T-cell (primary cell): ENCODE data around the gene SHISA6. TPM values are rescaled to one million over a fixed set of nuclear protein-coding genes. Genes with fewer than 3 reads are reported as not detected.

Source experiments
- ATAC-seq, 4 experiments: fragments of 200-7000 bp in 3 of 4; fragments of 150-1000 bp in 1 of 4; cut with Tn5 transposase; replicated peaks in 1 of 4; 1 replicate in 3 of 4; 2 replicates in 1 of 4; pipeline ENCODE4 v1.10.0; 2021; ENCODE audit warnings: moderate library complexity in 3 of 4, mild to moderate bottlenecking in 2 of 4, moderate number of reproducible peaks in 1 of 4
- CTCF ChIA-PET, 2 donors: fragments of 300-600 bp; sonication (Branson Sonifier 250); formaldehyde crosslinking; loops; one replicate each; lab custom pipeline; 2022; ENCODE audit warnings: antibody characterized with exemption in 2 of 2; lab: Charles Lee
- POLR2A ChIA-PET, 2 donors: fragments of 300-600 bp; sonication (Branson Sonifier 250); formaldehyde crosslinking; loops; one replicate each; lab custom pipeline; 2022; ENCODE audit warnings: antibody characterized with exemption in 2 of 2; lab: Charles Lee
- DNase-seq, 35 experiments: peaks; one replicate each; pipeline versions ENCODE4 v3.0.0 to v3.0.0-alpha.2; 2013 to 2023
- H3K27ac ChIP-seq: one replicate; pipeline ENCODE4 v1.5.1; 2013; ENCODE audit warnings: low read length
- H3K27me3 ChIP-seq, 2 experiments: replicated peaks in 1 of 2; 1 replicate in 1 of 2; 2 replicates in 1 of 2; pipeline versions ENCODE4 v1.6.1 to v1.7.0; 2013; ENCODE audit warnings: low read length in 1 of 2, mixed read lengths in 1 of 2; ENCODE audit not compliant: control insufficient read depth in 2 of 2, insufficient read depth in 2 of 2; ENCODE audit errors: extremely low read depth in 1 of 2
- H3K36me3 ChIP-seq, 2 donors: 1 replicate in 1 of 2; 2 replicates in 1 of 2; pipeline versions ENCODE4 v1.6.1 to v1.7.0; 2013; ENCODE audit warnings: low read length in 1 of 2; ENCODE audit not compliant: control insufficient read depth in 2 of 2, insufficient read depth in 1 of 2; ENCODE audit errors: extremely low read depth in 1 of 2
- H3K4me1 ChIP-seq, 2 experiments: 1 replicate in 1 of 2; 2 replicates in 1 of 2; pipeline versions ENCODE4 v1.6.1 to v1.7.0; 2013; ENCODE audit warnings: low read length in 2 of 2, mixed read lengths in 1 of 2; ENCODE audit not compliant: insufficient read depth in 2 of 2, control insufficient read depth in 1 of 2; ENCODE audit errors: extremely low read depth in 1 of 2
- H3K4me3 ChIP-seq, 2 donors: 1 replicate in 1 of 2; 2 replicates in 1 of 2; pipeline versions ENCODE4 v1.5.1 to v1.7.0; 2013; ENCODE audit warnings: mild to moderate bottlenecking in 2 of 2, low read length in 1 of 2, moderate library complexity in 1 of 2; ENCODE audit not compliant: control insufficient read depth in 1 of 2; ENCODE audit errors: extremely low read depth in 1 of 2
- H3K9me3 ChIP-seq: 2 replicates; pipeline ENCODE4 v1.7.0; 2013
- H3K27ac Mint-ChIP-seq, 2 donors: one replicate each; pipeline ENCODE4 v1.8.0; 2020 to 2021; ENCODE audit warnings: mild to moderate bottlenecking in 2 of 2, mixed read lengths in 2 of 2
- H3K27me3 Mint-ChIP-seq, 2 donors: one replicate each; pipeline ENCODE4 v1.8.0; 2021 to 2022; ENCODE audit warnings: mixed read lengths in 2 of 2
- H3K36me3 Mint-ChIP-seq: one replicate; pipeline ENCODE4 v1.8.0; 2021; ENCODE audit warnings: mixed read lengths
- H3K4me1 Mint-ChIP-seq, 3 donors: one replicate each; pipeline ENCODE4 v1.8.0; 2020 to 2022; ENCODE audit warnings: mixed read lengths in 3 of 3, mild to moderate bottlenecking in 1 of 3
- H3K4me3 Mint-ChIP-seq, 3 donors: one replicate each; pipeline ENCODE4 v1.8.0; 2020 to 2022; ENCODE audit warnings: mild to moderate bottlenecking in 3 of 3, mixed read lengths in 3 of 3, moderate library complexity in 3 of 3
- H3K9me3 Mint-ChIP-seq, 3 donors: one replicate each; pipeline ENCODE4 v1.8.0; 2020 to 2022; ENCODE audit warnings: mixed read lengths in 3 of 3
- WGBS: methylation state at CpG from one replicate; pipeline ENCODE4 v1.1.5; 2013; ENCODE audit warnings: missing lambda C conversion rate; ENCODE audit not compliant: insufficient coverage; 5-methylcytosine and 5-hydroxymethylcytosine counted together
- total RNA-seq, 35 experiments: library from RNA in 6 of 35; stranded (reverse) in 6 of 35; fragments of 120-200 nt in 1 of 35; gene quantifications; one replicate each; pipeline versions ENCODE4 v1.2.1 to v1.2.4 and lab custom pipeline; 2013 to 2026

The SHISA6 gene
- total RNA-seq, 5 donors from 2014 or later (not counting 1 experiment from before 2014, with no cell fraction given): not detected

GRCh38 chr17:11538366-11538765 is 297.4 kb downstream of the SHISA6 start:
- Mint-ChIP-seq H3K36me3 (no peaks in the 10 kb centered on the region), H3K27me3 (no peaks in the 10 kb centered on the region), H3K4me3 (no peak overlapping the region), H3K4me1 (no peaks in the 10 kb centered on the region), H3K9me3 (peaks cover 7 to 32% (median 20%) of the 10 kb centered on the region in 3 donors), H3K27ac (no peak overlapping the region)
- H3K4me3 ChIP-seq: no peak overlapping the region
- no peaks in the 10 kb centered on the region for H3K4me1 ChIP-seq
- no peaks in the 10 kb centered on the region for H3K27me3 ChIP-seq
- no peak for DNase-seq
- no peaks in the 10 kb centered on the region for H3K36me3 ChIP-seq
- no peaks in the 10 kb centered on the region for H3K9me3 ChIP-seq
- ChIA-PET POLR2A (no interaction called here), CTCF (no interaction called here)
- ATAC-seq: no peak
- H3K27ac ChIP-seq: no peak overlapping the region
- 93% methylated on average over 3 of the region's 5 CpGs for WGBS

- Histone ChIP-seq H3K4me3 (no peak overlapping the region), H3K27ac (no peak overlapping the region), H3K27me3 (no peaks in the 10 kb centered on the region), H3K4me1 (no peaks in the 10 kb centered on the region), H3K9me3 (no peaks in the 10 kb centered on the region), H3K36me3 (no peaks in the 10 kb centered on the region)
- H3K4me3 Mint-ChIP-seq: no peak overlapping the region
- peaks cover 7 to 27% (median 15%) of the 10 kb centered on the region in 3 donors for H3K9me3 Mint-ChIP-seq
- POLR2A ChIA-PET: no interaction called here
- ATAC-seq (no peak), DNase-seq (no peak)
- CTCF ChIA-PET: no interaction called here
- no peaks in the 10 kb centered on the region for H3K36me3 Mint-ChIP-seq
- no peaks in the 10 kb centered on the region for H3K4me1 Mint-ChIP-seq
- WGBS: 80% methylated on average over 7 of the region's 7 CpGs
- no peaks in the 10 kb centered on the region for H3K27me3 Mint-ChIP-seq
- no peak overlapping the region for H3K27ac Mint-ChIP-seq
Observed at GRCh38 chr17:11539637-11540036, 298.6 kb downstream of the SHISA6 start.

- no peaks in the 10 kb centered on the region for H3K36me3 ChIP-seq
- no peak overlapping the region for H3K4me3 ChIP-seq
- Mint-ChIP-seq H3K27ac (no peak overlapping the region), H3K4me3 (no peak overlapping the region), H3K4me1 (no peaks in the 10 kb centered on the region), H3K27me3 (no peaks in the 10 kb centered on the region), H3K36me3 (no peaks in the 10 kb centered on the region), H3K9me3 (peaks cover 10 to 14% (median 13%) of the 10 kb centered on the region in 3 donors)
- CTCF ChIA-PET: no interaction called here
- H3K9me3 ChIP-seq: no peaks in the 10 kb centered on the region
- no peaks in the 10 kb centered on the region for H3K27me3 ChIP-seq
- WGBS: no CpG with 5 or more reads among the region's 6 CpGs
- DNase-seq: no peak
- H3K4me1 ChIP-seq: no peaks in the 10 kb centered on the region
- ATAC-seq: no peak
- POLR2A ChIA-PET: no interaction called here
- H3K27ac ChIP-seq: no peak overlapping the region
Observed at GRCh38 chr17:11545002-11545401, 304.0 kb downstream of the SHISA6 start.

- Mint-ChIP-seq H3K36me3 (no peaks in the 10 kb centered on the region), H3K9me3 (peaks cover 11 to 14% (median 14%) of the 10 kb centered on the region in 3 donors), H3K27ac (no peak overlapping the region), H3K27me3 (no peaks in the 10 kb centered on the region), H3K4me3 (no peak overlapping the region), H3K4me1 (no peaks in the 10 kb centered on the region)
- no peak overlapping the region for H3K27ac ChIP-seq
- ChIA-PET CTCF (no interaction called here), POLR2A (no interaction called here)
- H3K36me3 ChIP-seq: no peaks in the 10 kb centered on the region
- H3K9me3 ChIP-seq: no peaks in the 10 kb centered on the region
- H3K4me1 ChIP-seq: no peaks in the 10 kb centered on the region
- ATAC-seq: no peak
- H3K4me3 ChIP-seq: no peak overlapping the region
- no peak for DNase-seq
- no peaks in the 10 kb centered on the region for H3K27me3 ChIP-seq
- 84% methylated on average over 3 of the region's 3 CpGs for WGBS
Observed at GRCh38 chr17:11545696-11546095, 304.7 kb downstream of the SHISA6 start.

- H3K36me3 Mint-ChIP-seq: no peaks in the 10 kb centered on the region
- no peak overlapping the region for H3K27ac Mint-ChIP-seq
- POLR2A ChIA-PET: no interaction called here
Observed at GRCh38 chr17:11547853-11548252, 306.8 kb downstream of the SHISA6 start.

GRCh38 chr17:11548398-11548797 is 307.4 kb downstream of the SHISA6 start:
- Histone ChIP-seq H3K27me3 (no peaks in the 10 kb centered on the region), H3K27ac (no peak overlapping the region), H3K36me3 (no peaks in the 10 kb centered on the region), H3K9me3 (no peaks in the 10 kb centered on the region), H3K4me1 (no peaks in the 10 kb centered on the region), H3K4me3 (no peak overlapping the region)
- H3K4me3 Mint-ChIP-seq: no peak overlapping the region
- DNase-seq (no peak), ATAC-seq (no peak)
- H3K9me3 Mint-ChIP-seq: peaks cover 7 to 17% (median 8%) of the 10 kb centered on the region in 3 donors
- H3K4me1 Mint-ChIP-seq: no peaks in the 10 kb centered on the region
- no peaks in the 10 kb centered on the region for H3K36me3 Mint-ChIP-seq
- ChIA-PET POLR2A (no interaction called here), CTCF (no interaction called here)
- WGBS: no CpG with 5 or more reads among the region's 2 CpGs
- H3K27ac Mint-ChIP-seq: no peak overlapping the region
- H3K27me3 Mint-ChIP-seq: no peaks in the 10 kb centered on the region

More at GRCh38 chr17:11547853-11548252, 306.8 kb downstream of the SHISA6 start:
- Histone ChIP-seq H3K4me3 (no peak overlapping the region), H3K36me3 (no peaks in the 10 kb centered on the region), H3K9me3 (no peaks in the 10 kb centered on the region), H3K27ac (no peak overlapping the region), H3K4me1 (no peaks in the 10 kb centered on the region), H3K27me3 (no peaks in the 10 kb centered on the region)
- Mint-ChIP-seq H3K4me1 (no peaks in the 10 kb centered on the region), H3K9me3 (peaks cover 7 to 15% (median 8%) of the 10 kb centered on the region in 3 donors), H3K27me3 (no peaks in the 10 kb centered on the region), H3K4me3 (no peak overlapping the region)
- no CpG with 5 or more reads among the region's 4 CpGs for WGBS
- CTCF ChIA-PET: no interaction called here
- ATAC-seq (no peak), DNase-seq (no peak)

GRCh38 chr17:11550431-11550830 is 309.4 kb downstream of the SHISA6 start:
- Histone ChIP-seq H3K27me3 (no peaks in the 10 kb centered on the region), H3K4me3 (no peak overlapping the region), H3K27ac (no peak overlapping the region), H3K9me3 (no peaks in the 10 kb centered on the region), H3K36me3 (no peaks in the 10 kb centered on the region), H3K4me1 (no peaks in the 10 kb centered on the region)
- H3K4me1 Mint-ChIP-seq: no peaks in the 10 kb centered on the region
- H3K36me3 Mint-ChIP-seq: no peaks in the 10 kb centered on the region
- no peak overlapping the region for H3K4me3 Mint-ChIP-seq
- ChIA-PET POLR2A (no interaction called here), CTCF (no interaction called here)
- H3K27ac Mint-ChIP-seq: no peak overlapping the region
- DNase-seq (no peak), ATAC-seq (no peak)
- 82% methylated on average over 2 of the region's 2 CpGs for WGBS
- peaks cover 3 to 17% (median 8%) of the 10 kb centered on the region in 3 donors for H3K9me3 Mint-ChIP-seq
- no peaks in the 10 kb centered on the region for H3K27me3 Mint-ChIP-seq
